GM23338 (cell line): ENCODE measurements around the gene GALNT9. TPM values are rescaled to one million over a fixed set of nuclear protein-coding genes. Genes with fewer than 3 reads are reported as not detected.

Source experiments
- ATAC-seq: fragments of 200-7000 bp; cut with Tn5 transposase; 3 replicates; pipeline ENCODE4 v1.9.1; 2020
- DNase-seq: peaks from one replicate; pipeline ENCODE4 v3.0.0-alpha.2; 2015; ENCODE audit warnings: low spot score
- H2AFZ ChIP-seq: fragments of 200-600 bp; sonication (generic); 2 replicates; pipeline ENCODE4 v1.8.0; 2016; ENCODE audit warnings: antibody characterized with exemption, mild to moderate bottlenecking, moderate library complexity
- H3F3A ChIP-seq: fragments of 200-600 bp; sonication (generic); replicated peaks from 2 replicates; pipeline ENCODE4 v1.8.0; 2017; ENCODE audit warnings: antibody characterized with exemption, mixed run types, low read depth
- H3K27ac ChIP-seq: fragments of 200-600 bp; sonication (generic); 2 replicates; pipeline ENCODE4 v1.6.1; 2016; ENCODE audit warnings: low read depth
- H3K27me3 ChIP-seq: fragments of 200-600 bp; sonication (generic); 2 replicates; pipeline ENCODE4 v1.8.0; 2016; ENCODE audit warnings: mild to moderate bottlenecking, mixed run types, moderate library complexity; ENCODE audit not compliant: insufficient read depth
- H3K36me3 ChIP-seq: fragments of 200-600 bp; sonication (generic); 2 replicates; pipeline ENCODE4 v1.8.0; 2016; ENCODE audit warnings: mild to moderate bottlenecking; ENCODE audit not compliant: insufficient read depth
- H3K4me1 ChIP-seq: fragments of 200-600 bp; sonication (generic); 2 replicates; pipeline ENCODE4 v1.8.0; 2016; ENCODE audit warnings: mild to moderate bottlenecking, moderate library complexity; ENCODE audit not compliant: insufficient read depth
- H3K4me2 ChIP-seq: fragments of 200-600 bp; sonication (generic); 2 replicates; pipeline ENCODE4 v1.7.1; 2017; ENCODE audit warnings: mixed run types
- H3K4me3 ChIP-seq: fragments of 200-600 bp; sonication (generic); 2 replicates; pipeline ENCODE4 v1.6.1; 2016; ENCODE audit warnings: mixed run types
- H3K79me2 ChIP-seq: fragments of 200-600 bp; sonication (generic); replicated peaks from 2 replicates; pipeline ENCODE4 v1.8.0; 2017; ENCODE audit warnings: mild to moderate bottlenecking; ENCODE audit not compliant: insufficient read depth
- H3K9me2 ChIP-seq: fragments of 200-600 bp; sonication (generic); 2 replicates; pipeline ENCODE4 v1.8.0; 2017; ENCODE audit not compliant: insufficient read depth
- H4K20me1 ChIP-seq: fragments of 200-600 bp; sonication (generic); replicated peaks from 2 replicates; pipeline ENCODE4 v1.8.0; 2017; ENCODE audit warnings: mild to moderate bottlenecking; ENCODE audit not compliant: insufficient read depth
- H3K27ac Mint-ChIP-seq: 2 replicates; pipeline ENCODE4 v1.8.0; 2020; ENCODE audit warnings: inconsistent platforms, mild to moderate bottlenecking, moderate library complexity, mixed read lengths
- H3K27me3 Mint-ChIP-seq: 3 replicates; pipeline ENCODE4 v1.8.0; 2022; ENCODE audit warnings: low read depth, mild to moderate bottlenecking, moderate library complexity, mixed read lengths, inconsistent platforms; ENCODE audit not compliant: insufficient read depth, poor library complexity
- H3K36me3 Mint-ChIP-seq: 3 replicates; pipeline ENCODE4 v1.8.0; 2021; ENCODE audit warnings: low read depth, mild to moderate bottlenecking, inconsistent platforms, moderate library complexity, mixed read lengths
- H3K4me1 Mint-ChIP-seq: 3 replicates; pipeline ENCODE4 v1.8.0; 2020; ENCODE audit warnings: mild to moderate bottlenecking, inconsistent platforms, mixed read lengths
- H3K4me3 Mint-ChIP-seq: 3 replicates; pipeline ENCODE4 v1.8.0; 2021; ENCODE audit warnings: moderate library complexity, mild to moderate bottlenecking, inconsistent platforms, mixed read lengths
- H3K9me3 Mint-ChIP-seq: 3 replicates; pipeline ENCODE4 v1.8.0; 2020; ENCODE audit warnings: moderate library complexity, mild to moderate bottlenecking, inconsistent platforms, mixed read lengths
- CREB1 ChIP-seq: fragments of 250-450 bp; sonication (Bioruptor Pico); IDR thresholded peaks from 2 replicates; pipeline ENCODE4 v1.5.0; 2020; ENCODE audit warnings: low read depth, mild to moderate bottlenecking, moderate library complexity
- CTCF ChIP-seq, 2 experiments: fragments of 200-600 bp in 1 of 2; sonication (generic) in 1 of 2; conservative IDR thresholded peaks; 2 replicates each; pipeline versions ENCODE4 v1.5.1 to v1.6.1; 2016 to 2017; ENCODE audit warnings: antibody characterized with exemption in 2 of 2, low read depth in 2 of 2, mild to moderate bottlenecking in 2 of 2, moderate library complexity in 1 of 2
- ETS1 ChIP-seq: IDR thresholded peaks from 2 replicates; pipeline ENCODE4 v1.6.1; 2016; ENCODE audit warnings: antibody characterized with exemption
- EZH2 ChIP-seq: fragments of 200-600 bp; sonication (generic); IDR thresholded peaks from one replicate; pipeline ENCODE4 v1.8.0; 2017; ENCODE audit warnings: antibody characterized with exemption, mild to moderate bottlenecking, low read depth; ENCODE audit not compliant: unreplicated experiment
- EZH2phosphoT487 ChIP-seq: fragments of 200-600 bp; sonication (generic); IDR thresholded peaks from one replicate; pipeline ENCODE4 v1.8.1; 2018; ENCODE audit warnings: antibody characterized with exemption; ENCODE audit not compliant: unreplicated experiment
- JUNB ChIP-seq: IDR thresholded peaks from one replicate; pipeline ENCODE4 v1.6.1; 2016; ENCODE audit warnings: antibody characterized with exemption; ENCODE audit not compliant: unreplicated experiment
- NANOG ChIP-seq: IDR thresholded peaks from 2 replicates; pipeline ENCODE4 v1.6.1; 2016; ENCODE audit warnings: antibody characterized with exemption, borderline replicate concordance
- POLR2AphosphoS5 ChIP-seq: IDR thresholded peaks from 2 replicates; pipeline ENCODE4 v1.6.1; 2016; ENCODE audit warnings: antibody characterized with exemption, low read depth
- REST ChIP-seq: IDR thresholded peaks from one replicate; pipeline ENCODE4 v1.6.1; 2018; ENCODE audit warnings: antibody characterized with exemption; ENCODE audit not compliant: unreplicated experiment
- STAT1 ChIP-seq: IDR thresholded peaks from one replicate; pipeline ENCODE4 v1.6.1; 2016; ENCODE audit warnings: antibody characterized with exemption; ENCODE audit not compliant: unreplicated experiment
- ZNF114 ChIP-seq: fragments of 250-450 bp; sonication (Bioruptor Pico); IDR thresholded peaks from 2 replicates; pipeline ENCODE4 v1.5.0; 2020; ENCODE audit warnings: mild to moderate bottlenecking, moderate library complexity
- ZNF331 ChIP-seq: fragments of 250-450 bp; sonication (Bioruptor Pico); IDR thresholded peaks from 2 replicates; pipeline ENCODE4 v1.5.0; 2020; ENCODE audit warnings: low read depth, mild to moderate bottlenecking, moderate library complexity
- polyA plus RNA-seq: library from polyadenylated mRNA; unstranded; fragments of >200 nt; fragmentation: Nextera tagmentation; extraction: Ambion mirVana; gene quantifications from 2 replicates; pipeline ENCODE4 v1.2.1, GENCODE V29; 2016
- total RNA-seq: library from RNA; depleted of rRNA; stranded (reverse); fragments of >200 nt; shearing (Covaris generic); gene quantifications from 2 replicates; pipeline ENCODE4 v1.2.3, GENCODE V29; 2014
- TF ChIP-seq, protein P1 (sequence below): fragments of 250-450 bp; sonication (Bioruptor Pico); IDR thresholded peaks from 2 replicates; pipeline ENCODE4 v1.5.0; 2020; ENCODE audit warnings: mild to moderate bottlenecking, moderate library complexity

Gene GALNT9
- total and polyA plus RNA-seq, 2 experiments from 2014 or later: 0.81 to 2.5 TPM

DNA sequence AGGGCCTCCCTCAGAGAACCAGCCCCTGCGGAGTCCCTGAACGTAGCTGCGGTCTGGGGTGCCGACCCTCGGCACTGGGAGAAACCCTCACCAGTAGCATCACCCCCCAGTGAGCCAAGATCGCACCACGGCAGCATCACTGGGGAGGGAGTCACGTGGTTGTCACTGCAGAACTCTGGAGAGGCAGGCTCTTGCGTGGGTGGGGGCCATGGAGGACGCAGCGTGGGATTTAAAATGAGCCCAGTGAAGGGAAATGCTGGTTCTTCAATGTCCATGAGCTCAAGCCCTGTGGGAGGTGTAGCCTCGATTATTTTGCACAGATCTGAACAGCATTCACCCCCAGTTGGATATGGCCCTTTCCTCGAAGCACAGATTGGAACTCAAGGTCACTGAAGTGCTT, 3.9 kb upstream of the GALNT9 start:
- no peak overlapping the region for H3K4me2 ChIP-seq
- no peaks in the 10 kb centered on the region for H3K9me2 ChIP-seq
- H3K27me3 ChIP-seq: peaks cover 19% of the 10 kb centered on the region
- H3K79me2 ChIP-seq: no peaks in the 10 kb centered on the region
- no peak for DNase-seq
- H3F3A ChIP-seq: peaks cover 7% of the 10 kb centered on the region; the same call in 1 of the 2 replicates
- H3K36me3 ChIP-seq: no peaks in the 10 kb centered on the region
- no peak overlapping the region for H3K4me3 ChIP-seq
- no peaks in the 10 kb centered on the region for H3K9me3 Mint-ChIP-seq
- H3K4me1 Mint-ChIP-seq: no peaks in the 10 kb centered on the region
- H3K27ac Mint-ChIP-seq: no peak overlapping the region
- ATAC-seq: no peak
- H3K4me3 Mint-ChIP-seq: no peak overlapping the region
- H2AFZ ChIP-seq: no peak overlapping the region
- H3K27me3 Mint-ChIP-seq: peaks cover 31% of the 10 kb centered on the region
- no peaks in the 10 kb centered on the region; the same call in 1 of the 2 replicates for H4K20me1 ChIP-seq
- TF ChIP-seq CTCF (conservative IDR thresholded peaks at IDR 0.05; ENCODE audit: low read depth in 2 of 2) (no peak), POLR2AphosphoS5 (no peak), EZH2 (no peak), ZNF331 (CRISPR knock-in tag) (no peak), STAT1 (no peak), JUNB (no peak), NANOG (no peak), ETS1 (no peak), REST (no peak), CREB1 (CRISPR knock-in tag) (no peak), EZH2phosphoT487 (no peak), ZNF114 (CRISPR knock-in tag) (no peak)
- TF ChIP-seq, protein P1, sequence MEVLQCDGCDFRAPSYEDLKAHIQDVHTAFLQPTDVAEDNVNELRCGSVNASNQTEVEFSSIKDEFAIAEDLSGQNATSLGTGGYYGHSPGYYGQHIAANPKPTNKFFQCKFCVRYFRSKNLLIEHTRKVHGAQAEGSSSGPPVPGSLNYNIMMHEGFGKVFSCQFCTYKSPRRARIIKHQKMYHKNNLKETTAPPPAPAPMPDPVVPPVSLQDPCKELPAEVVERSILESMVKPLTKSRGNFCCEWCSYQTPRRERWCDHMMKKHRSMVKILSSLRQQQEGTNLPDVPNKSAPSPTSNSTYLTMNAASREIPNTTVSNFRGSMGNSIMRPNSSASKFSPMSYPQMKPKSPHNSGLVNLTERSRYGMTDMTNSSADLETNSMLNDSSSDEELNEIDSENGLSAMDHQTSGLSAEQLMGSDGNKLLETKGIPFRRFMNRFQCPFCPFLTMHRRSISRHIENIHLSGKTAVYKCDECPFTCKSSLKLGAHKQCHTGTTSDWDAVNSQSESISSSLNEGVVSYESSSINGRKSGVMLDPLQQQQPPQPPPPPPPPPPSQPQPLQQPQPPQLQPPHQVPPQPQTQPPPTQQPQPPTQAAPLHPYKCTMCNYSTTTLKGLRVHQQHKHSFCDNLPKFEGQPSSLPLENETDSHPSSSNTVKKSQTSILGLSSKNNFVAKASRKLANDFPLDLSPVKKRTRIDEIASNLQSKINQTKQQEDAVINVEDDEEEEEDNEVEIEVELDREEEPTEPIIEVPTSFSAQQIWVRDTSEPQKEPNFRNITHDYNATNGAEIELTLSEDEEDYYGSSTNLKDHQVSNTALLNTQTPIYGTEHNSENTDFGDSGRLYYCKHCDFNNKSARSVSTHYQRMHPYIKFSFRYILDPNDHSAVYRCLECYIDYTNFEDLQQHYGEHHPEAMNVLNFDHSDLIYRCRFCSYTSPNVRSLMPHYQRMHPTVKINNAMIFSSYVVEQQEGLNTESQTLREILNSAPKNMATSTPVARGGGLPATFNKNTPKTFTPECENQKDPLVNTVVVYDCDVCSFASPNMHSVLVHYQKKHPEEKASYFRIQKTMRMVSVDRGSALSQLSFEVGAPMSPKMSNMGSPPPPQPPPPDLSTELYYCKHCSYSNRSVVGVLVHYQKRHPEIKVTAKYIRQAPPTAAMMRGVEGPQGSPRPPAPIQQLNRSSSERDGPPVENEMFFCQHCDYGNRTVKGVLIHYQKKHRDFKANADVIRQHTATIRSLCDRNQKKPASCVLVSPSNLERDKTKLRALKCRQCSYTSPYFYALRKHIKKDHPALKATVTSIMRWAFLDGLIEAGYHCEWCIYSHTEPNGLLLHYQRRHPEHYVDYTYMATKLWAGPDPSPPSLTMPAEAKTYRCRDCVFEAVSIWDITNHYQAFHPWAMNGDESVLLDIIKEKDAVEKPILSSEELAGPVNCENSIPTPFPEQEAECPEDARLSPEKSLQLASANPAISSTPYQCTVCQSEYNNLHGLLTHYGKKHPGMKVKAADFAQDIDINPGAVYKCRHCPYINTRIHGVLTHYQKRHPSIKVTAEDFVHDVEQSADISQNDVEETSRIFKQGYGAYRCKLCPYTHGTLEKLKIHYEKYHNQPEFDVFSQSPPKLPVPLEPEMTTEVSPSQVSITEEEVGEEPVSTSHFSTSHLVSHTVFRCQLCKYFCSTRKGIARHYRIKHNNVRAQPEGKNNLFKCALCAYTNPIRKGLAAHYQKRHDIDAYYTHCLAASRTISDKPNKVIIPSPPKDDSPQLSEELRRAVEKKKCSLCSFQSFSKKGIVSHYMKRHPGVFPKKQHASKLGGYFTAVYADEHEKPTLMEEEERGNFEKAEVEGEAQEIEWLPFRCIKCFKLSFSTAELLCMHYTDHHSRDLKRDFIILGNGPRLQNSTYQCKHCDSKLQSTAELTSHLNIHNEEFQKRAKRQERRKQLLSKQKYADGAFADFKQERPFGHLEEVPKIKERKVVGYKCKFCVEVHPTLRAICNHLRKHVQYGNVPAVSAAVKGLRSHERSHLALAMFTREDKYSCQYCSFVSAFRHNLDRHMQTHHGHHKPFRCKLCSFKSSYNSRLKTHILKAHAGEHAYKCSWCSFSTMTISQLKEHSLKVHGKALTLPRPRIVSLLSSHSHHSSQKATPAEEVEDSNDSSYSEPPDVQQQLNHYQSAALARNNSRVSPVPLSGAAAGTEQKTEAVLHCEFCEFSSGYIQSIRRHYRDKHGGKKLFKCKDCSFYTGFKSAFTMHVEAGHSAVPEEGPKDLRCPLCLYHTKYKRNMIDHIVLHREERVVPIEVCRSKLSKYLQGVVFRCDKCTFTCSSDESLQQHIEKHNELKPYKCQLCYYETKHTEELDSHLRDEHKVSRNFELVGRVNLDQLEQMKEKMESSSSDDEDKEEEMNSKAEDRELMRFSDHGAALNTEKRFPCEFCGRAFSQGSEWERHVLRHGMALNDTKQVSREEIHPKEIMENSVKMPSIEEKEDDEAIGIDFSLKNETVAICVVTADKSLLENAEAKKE (CRISPR knock-in tag): no peak
- H3K27ac ChIP-seq: no peak overlapping the region
- H3K36me3 Mint-ChIP-seq: no peaks in the 10 kb centered on the region; the same call in 2 of the 3 replicates
- no peaks in the 10 kb centered on the region for H3K4me1 ChIP-seq
